ENCODE results near the gene PTOV1. TPM values are rescaled to one million over a fixed set of nuclear protein-coding genes. Genes with fewer than 3 reads are reported as not detected.

PTOV1 gene
- total and polyA plus RNA-seq, 2 of the 8 experiments (the other 6 are each of a cell fraction or from before 2014, with no cell fraction given): 147 to 251 TPM

DNA sequence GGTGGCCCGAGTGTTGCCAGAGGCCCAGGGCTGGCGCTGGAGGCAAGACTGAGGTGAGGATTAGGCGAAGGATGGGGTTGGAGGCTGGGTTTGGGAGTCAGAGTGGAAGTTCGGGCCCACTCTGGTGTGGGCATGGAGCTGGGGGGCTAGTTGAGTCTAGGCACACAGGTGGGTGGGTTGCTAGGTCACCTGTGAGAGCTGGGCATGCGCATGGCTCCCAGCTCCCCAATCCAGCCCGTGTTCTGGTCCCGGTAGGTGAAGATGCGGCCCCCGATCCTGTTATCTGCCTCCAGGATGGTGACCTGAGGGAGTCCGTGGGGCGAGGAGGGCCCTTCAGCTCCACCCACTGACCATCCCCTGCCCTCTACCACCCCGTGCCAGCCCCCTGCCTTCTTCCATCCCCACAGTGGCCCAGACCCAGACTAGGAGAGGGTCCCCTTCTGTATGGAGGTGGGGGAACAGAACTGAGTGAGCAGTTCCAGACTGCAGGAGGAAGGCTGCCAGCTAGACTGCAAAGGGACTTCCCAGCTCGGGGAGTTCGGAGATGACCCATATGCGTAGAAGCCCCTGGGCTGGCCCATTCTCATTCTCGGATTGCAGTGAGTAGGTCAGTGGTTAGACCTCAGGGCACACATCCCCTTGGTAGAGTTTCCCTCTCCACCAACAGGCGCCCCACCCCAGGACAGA is 44.1 kb downstream of the PTOV1 start:
- H2BK15ac ChIP-seq (ENCODE audit: low read length): no peak overlapping the region
- no peak overlapping the region for H2AFZ ChIP-seq (ENCODE audit: low read length)
- no peak overlapping the region for H2BK20ac ChIP-seq (ENCODE audit: low read length)
- no peak overlapping the region for H3K9ac ChIP-seq (replicated peaks in 1 of 4; ENCODE audit: extremely low read depth in 1 of 4, low read depth in 3 of 4, low read length in 3 of 4)
- no peaks in the 10 kb centered on the region for H3K9me3 ChIP-seq (ENCODE audit: insufficient read depth in 2 of 2, low read depth in 1 of 2, low read length in 1 of 2)
- H3K4me1 ChIP-seq (replicated peaks in 1 of 4; ENCODE audit: control insufficient read depth in 3 of 4, insufficient read depth in 4 of 4, low read length in 3 of 4): peaks cover 0 to 12% (median 7%) of the 10 kb centered on the region in 4 experiments; a peak in 4 of 7 replicates
- H2BK5ac ChIP-seq (ENCODE audit: low read depth, low read length): no peak overlapping the region
- H4K91ac ChIP-seq (replicated peaks; ENCODE audit: insufficient read length, low read length): no peak overlapping the region
- no peak overlapping the region for H3K27ac ChIP-seq (ENCODE audit: low read depth, low read length)
- no peak overlapping the region for H3K4ac ChIP-seq (replicated peaks; ENCODE audit: insufficient read length, low read depth, low read length)
- H3K27me3 ChIP-seq (replicated peaks in 1 of 4; ENCODE audit: control insufficient read depth in 3 of 4, extremely low read depth in 1 of 4, insufficient read depth in 3 of 4, low read length in 3 of 4): peaks cover 0 to 3% (median 0%) of the 10 kb centered on the region in 4 experiments; a peak in 1 of 7 replicates
- no peak overlapping the region for H4K5ac ChIP-seq (ENCODE audit: insufficient read length, low read depth, low read length)
- ChIA-PET POLR2A (ENCODE audit: partially characterized antibody) (interaction anchor here (0.9 to 9.5 kb wide), 9 partner anchors 9 to 34 kb away, joined by 3 to 82 read pairs (median 4); partner anchors contain the start of genes AKT1S1, ATF5, NUP62 and TBC1D17), CTCF (ENCODE audit: partially characterized antibody) (interaction anchor here (0.9 to 2.7 kb wide), 6 partner anchors 17 to 89 kb away, joined by 3 to 15 read pairs (median 4); no protein-coding TSS in a partner anchor)
- H3K79me2 ChIP-seq (ENCODE audit: control insufficient read depth in 1 of 2, insufficient read depth in 2 of 2, low read length in 2 of 2): no peaks in the 10 kb centered on the region
- H4K8ac ChIP-seq (ENCODE audit: extremely low read depth, insufficient read depth, low read length): no peak overlapping the region
- no peak for FAIRE-seq
- peaks cover 2% of the 10 kb centered on the region; the same call in 1 of the 2 replicates for H3K23me2 ChIP-seq (ENCODE audit: low read depth, low read length)
- no peak overlapping the region for H3K23ac ChIP-seq (ENCODE audit: insufficient read length)
- no peak overlapping the region for H2BK12ac ChIP-seq (ENCODE audit: low read depth, low read length)
- no peak overlapping the region for H2AK5ac ChIP-seq (ENCODE audit: low read depth, low read length)
- 86% methylated on average over 17 of the region's 17 CpGs; no CpG with 5 or more reads in 1 of the 2 experiments for WGBS, 2 experiments (ENCODE audit: extremely low coverage in 1 of 2, insufficient coverage in 1 of 2, insufficient read length in 1 of 2, insufficient replicate concordance in 2 of 2, low coverage in 1 of 2, low lambda C conversion rate in 2 of 2, missing lambda C conversion rate in 1 of 2)
- no peak overlapping the region for H3K4me3 ChIP-seq (ENCODE audit: extremely low read depth in 1 of 4, insufficient read depth in 2 of 4, low read depth in 3 of 4, low read length in 4 of 4)
- peaks cover 0 to 1% of the 10 kb centered on the region in 2 experiments for H4K20me1 ChIP-seq (replicated peaks in 1 of 2; ENCODE audit: control insufficient read depth in 1 of 2, insufficient read depth in 2 of 2, low read length in 2 of 2)
- H3K36me3 ChIP-seq (ENCODE audit: control insufficient read depth in 2 of 4, insufficient read depth in 4 of 4, low read length in 3 of 4): no peaks in the 10 kb centered on the region
- no peak overlapping the region for H3K4me2 ChIP-seq (ENCODE audit: insufficient read depth in 1 of 2, low read depth in 2 of 2, low read length in 2 of 2)
- H3K18ac ChIP-seq (ENCODE audit: extremely low read depth, low read length): no peak overlapping the region
- H3K56ac ChIP-seq (replicated peaks; ENCODE audit: insufficient read length, low read depth, low read length): no peak overlapping the region
- H3K14ac ChIP-seq (ENCODE audit: insufficient read length): no peak overlapping the region
- DNase-seq (ENCODE audit: low read depth in 1 of 2, low spot score in 2 of 2): no peak
- no peak overlapping the region for H2BK120ac ChIP-seq (replicated peaks; ENCODE audit: low read depth, low read length)
- H3K79me1 ChIP-seq (ENCODE audit: low read depth, low read length): no peaks in the 10 kb centered on the region
- TF ChIP-seq POLR2A (IDR thresholded peaks at IDR 0.05; ENCODE audit: control extremely low read depth in 1 of 2, low read depth in 2 of 2, low read length in 2 of 2) (no peak), TCF12 (IDR thresholded peaks at IDR 0.05; ENCODE audit: low read depth, low read length) (no peak), HDAC6 (IDR thresholded peaks at IDR 0.05; ENCODE audit: low read depth, low read length) (no peak), FOSL1 (IDR thresholded peaks at IDR 0.05; ENCODE audit: insufficient read depth, low read depth, low read length) (no peak), TAF7 (optimal IDR thresholded peaks at IDR 0.05; ENCODE audit: borderline replicate concordance, low read depth, low read length) (no peak), NRF1 (IDR thresholded peaks at IDR 0.05; ENCODE audit: low read depth, low read length) (no peak), SP2 (IDR thresholded peaks at IDR 0.05; ENCODE audit: low read length) (no peak), NANOG (IDR thresholded peaks at IDR 0.05; ENCODE audit: insufficient read depth, low read depth, low read length, poor library complexity, severe bottlenecking) (no peak)
- TF ChIP-seq, protein P1, sequence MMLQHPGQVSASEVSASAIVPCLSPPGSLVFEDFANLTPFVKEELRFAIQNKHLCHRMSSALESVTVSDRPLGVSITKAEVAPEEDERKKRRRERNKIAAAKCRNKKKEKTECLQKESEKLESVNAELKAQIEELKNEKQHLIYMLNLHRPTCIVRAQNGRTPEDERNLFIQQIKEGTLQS (IDR thresholded peaks at IDR 0.05; ENCODE audit: insufficient read depth, low read depth, low read length): no peak

Data from H1 (cell line).